HCT116 (cell line): Measurements from ENCODE around the gene NOC2L. TPM values are rescaled to one million over a fixed set of nuclear protein-coding genes. Genes with fewer than 3 reads are reported as not detected.
A peak's percentile ranks its signal among the peaks of the same experiment; 100 is the strongest.

ENCODE experiments used
- ATAC-seq: fragments of 200-7000 bp; cut with Tn5 transposase; 2 replicates; pipeline ENCODE4 v1.9.1; 2020; ENCODE audit warnings: mild to moderate bottlenecking, moderate library complexity
- BruUV-seq: library from RNA; stranded (reverse); fragments of 400-500 nt; replicated peaks from 2 replicates; lab custom pipeline; 2021; lab: Mats Ljungman, UMichigan
- CTCF ChIA-PET: fragments of 300-600 bp; sonication (Branson Sonifier 250); formaldehyde crosslinking; loops from one replicate; lab custom pipeline; 2021; ENCODE audit warnings: antibody characterized with exemption; lab: Charles Lee
- POLR2A ChIA-PET: fragments of 300-600, 350-600 bp; sonication (Branson Sonifier 250); formaldehyde crosslinking; loops from one replicate; lab custom pipeline; 2021; ENCODE audit warnings: antibody characterized with exemption; lab: Charles Lee
- RAD21 ChIA-PET, 2 experiments: fragments of 300-600 bp; sonication (Branson Sonifier 250); formaldehyde crosslinking; loops; one replicate each; lab custom pipeline; 2023; ENCODE audit warnings: low total read pairs in 2 of 2; ENCODE audit not compliant: uncharacterized antibody in 2 of 2, unreplicated experiment in 2 of 2, low non-redundant PET in 1 of 2; lab: Charles Lee
- DNase-seq: peaks from one replicate; pipeline ENCODE4 v3.0.0-alpha.2; 2010; ENCODE audit warnings: low read depth, low spot score
- H2AFZ ChIP-seq: fragments of 200-600 bp; shearing (Covaris generic), sonication (generic); 2 replicates; pipeline ENCODE4 v1.6.1; 2017; ENCODE audit warnings: low read depth, mixed run types, mixed read lengths, antibody characterized with exemption, low read length; ENCODE audit not compliant: poor library complexity, severe bottlenecking
- H3K27ac ChIP-seq: 2 replicates; pipeline ENCODE4 v1.5.1; 2012; ENCODE audit warnings: low read depth, low read length
- H3K27me3 ChIP-seq: fragments of 200-600 bp; sonication (generic); 2 replicates; pipeline ENCODE4 v1.6.1; 2016; ENCODE audit warnings: mixed run types, low read length, mixed read lengths; ENCODE audit not compliant: insufficient read depth
- H3K36me3 ChIP-seq, 2 experiments: fragments of 200-500 bp in 1 of 2; fragments of 200-600 bp in 1 of 2; sonication (Bioruptor generic) in 1 of 2; sonication (generic) in 1 of 2; 2 replicates each; pipeline versions ENCODE4 v1.5.1 to v1.6.1; 2014 to 2016; ENCODE audit warnings: low read length in 2 of 2, inconsistent platforms in 1 of 2, mixed read lengths in 1 of 2, mixed run types in 1 of 2; ENCODE audit not compliant: insufficient read depth in 2 of 2, control insufficient read depth in 1 of 2
- H3K4me1 ChIP-seq, 2 experiments: fragments of 200-600 bp in 1 of 2; sonication (generic) in 1 of 2; 2 replicates each; pipeline versions ENCODE4 v1.5.1 to v1.6.1; 2012 to 2017; ENCODE audit warnings: low read length in 2 of 2, inconsistent platforms in 1 of 2, mild to moderate bottlenecking in 1 of 2, mixed read lengths in 1 of 2, mixed run types in 1 of 2, moderate library complexity in 1 of 2; ENCODE audit not compliant: insufficient read depth in 2 of 2, control insufficient read depth in 1 of 2
- H3K4me2 ChIP-seq: fragments of 200-600 bp; sonication (generic); 2 replicates; pipeline ENCODE4 v1.6.1; 2017; ENCODE audit warnings: mixed run types, low read length, mixed read lengths
- H3K4me3 ChIP-seq, 2 experiments: fragments of 200-600 bp in 1 of 2; sonication (generic) in 1 of 2; replicated peaks in 1 of 2; 2 replicates each; pipeline ENCODE4 v1.5.1; 2011 to 2016; ENCODE audit warnings: low read length in 2 of 2, control low read depth in 1 of 2, low read depth in 1 of 2, mild to moderate bottlenecking in 1 of 2, mixed read lengths in 1 of 2, mixed run types in 1 of 2
- H3K79me2 ChIP-seq: fragments of 200-600 bp; sonication (generic); 2 replicates; pipeline ENCODE4 v1.6.1; 2017; ENCODE audit warnings: mild to moderate bottlenecking, mixed run types, low read length, moderate library complexity, mixed read lengths; ENCODE audit not compliant: insufficient read depth
- H3K9ac ChIP-seq: fragments of 200-600 bp; sonication (generic); 2 replicates; pipeline ENCODE4 v1.6.1; 2016; ENCODE audit warnings: low read length, mixed read lengths
- H3K9me2 ChIP-seq: fragments of 200-600 bp; sonication (generic), shearing (Covaris generic); 2 replicates; pipeline ENCODE4 v1.6.1; 2017; ENCODE audit warnings: mixed run types, mild to moderate bottlenecking, moderate library complexity; ENCODE audit not compliant: insufficient read depth
- H3K9me3 ChIP-seq, 2 experiments: fragments of 200-500 bp in 1 of 2; fragments of 200-600 bp in 1 of 2; sonication (Bioruptor generic) in 1 of 2; sonication (generic) in 1 of 2; 2 replicates each; pipeline ENCODE4 v1.6.1; 2014 to 2017; ENCODE audit warnings: low read length in 2 of 2, mixed read lengths in 2 of 2, inconsistent platforms in 1 of 2, low read depth in 1 of 2, mild to moderate bottlenecking in 1 of 2, mixed run types in 1 of 2, moderate library complexity in 1 of 2; ENCODE audit not compliant: control insufficient read depth in 1 of 2, insufficient read depth in 1 of 2
- H4K20me1 ChIP-seq: fragments of 200-600 bp; sonication (generic), shearing (Covaris generic); 2 replicates; pipeline ENCODE4 v1.6.1; 2017; ENCODE audit warnings: mixed run types, mild to moderate bottlenecking, moderate library complexity; ENCODE audit not compliant: insufficient read depth
- ATF3 ChIP-seq: IDR thresholded peaks from 2 replicates; pipeline ENCODE4 v1.6.1; 2012
- CBX3 ChIP-seq: IDR thresholded peaks from 2 replicates; pipeline ENCODE4 v1.6.1; 2012; ENCODE audit warnings: low read depth
- CEBPB ChIP-seq: IDR thresholded peaks from 2 replicates; pipeline ENCODE4 v1.6.1; 2012; ENCODE audit warnings: low read depth
- CTCF ChIP-seq, 3 experiments: fragments of 200-600 bp in 1 of 3; sonication (generic) in 1 of 3; IDR thresholded peaks in 2 of 3; conservative IDR thresholded peaks in 1 of 3; 2 replicates each; pipeline ENCODE4 v1.5.1; 2012 to 2017; ENCODE audit warnings: low read depth in 2 of 3, low read length in 2 of 3, antibody characterized with exemption in 1 of 3, borderline replicate concordance in 1 of 3, control low read depth in 1 of 3, mild to moderate bottlenecking in 1 of 3, mixed read lengths in 1 of 3, mixed run types in 1 of 3, moderate library complexity in 1 of 3; ENCODE audit not compliant: insufficient read depth in 1 of 3
- EZH2 ChIP-seq: fragments of 200-600 bp; sonication (generic); IDR thresholded peaks from 2 replicates; pipeline ENCODE4 v1.6.1; 2017; ENCODE audit warnings: antibody characterized with exemption, mixed run types
- FOSL1 ChIP-seq: IDR thresholded peaks from 2 replicates; pipeline ENCODE4 v1.6.1; 2012; ENCODE audit warnings: low read depth
- POLR2A ChIP-seq: IDR thresholded peaks from 2 replicates; pipeline ENCODE4 v1.7.0; 2011; ENCODE audit warnings: borderline replicate concordance; ENCODE audit not compliant: insufficient read depth, insufficient read length; ENCODE audit errors: extremely low read depth
- POLR2AphosphoS5 ChIP-seq: IDR thresholded peaks from 2 replicates; pipeline ENCODE4 v1.6.1; 2011; ENCODE audit warnings: mild to moderate bottlenecking, low read depth, low read length, moderate library complexity
- RAD21 ChIP-seq: IDR thresholded peaks from 2 replicates; pipeline ENCODE4 v1.6.1; 2012; ENCODE audit warnings: low read depth, mild to moderate bottlenecking
- REST ChIP-seq: IDR thresholded peaks from 2 replicates; pipeline ENCODE4 v1.6.1; 2012; ENCODE audit warnings: low read depth
- SIN3A ChIP-seq: IDR thresholded peaks from 2 replicates; pipeline ENCODE4 v1.6.1; 2012; ENCODE audit warnings: low read depth
- SRF ChIP-seq: IDR thresholded peaks from 2 replicates; pipeline ENCODE4 v1.6.1; 2012; ENCODE audit warnings: low read depth
- TCF7L2 ChIP-seq: IDR thresholded peaks from 2 replicates; pipeline ENCODE4 v1.7.0; 2011; ENCODE audit warnings: borderline replicate concordance, inconsistent platforms; ENCODE audit not compliant: insufficient read depth, insufficient read length; ENCODE audit errors: extremely low read depth
- YY1 ChIP-seq: IDR thresholded peaks from 2 replicates; pipeline ENCODE4 v1.6.1; 2011; ENCODE audit warnings: low read length, low read depth, moderate library complexity, mild to moderate bottlenecking; ENCODE audit not compliant: insufficient replicate concordance; ENCODE audit errors: extremely low read depth
- ZFX ChIP-seq: fragments of 450-650 bp; IDR thresholded peaks from 2 replicates; pipeline ENCODE4 v1.6.1; 2017
- ZNF274 ChIP-seq: fragments of 200-500 bp; sonication (Bioruptor generic); IDR thresholded peaks from 2 replicates; pipeline ENCODE4 v1.6.1; 2014; ENCODE audit warnings: mild to moderate bottlenecking, low read depth, low read length, inconsistent platforms
- intact Hi-C: fragments of 100-400 bp; cut with micrococcal nuclease; formaldehyde crosslinking; loops from 2 replicates; pipeline ENCODE4 v1.10.0; 2022
- total RNA-seq: library from RNA; stranded (reverse); gene quantifications from one replicate; pipeline ENCODE4 v1.2.1, GENCODE V29; 2021; ENCODE audit not compliant: unreplicated experiment

Gene NOC2L
- total RNA-seq, 1 experiment from 2014 or later, result 260 TPM

GRCh38 chr1:965526-966134 is 6.6 kb upstream of the NOC2L start:
- ChIA-PET POLR2A (no interaction called here), RAD21 (no interaction called here), CTCF (no interaction called here)
- Histone ChIP-seq H3K4me2 (peak overlapping the region; percentile 93), H3K27me3 (no peaks in the 10 kb centered on the region), H3K4me3 (peak overlapping the region; percentile 74), H3K36me3 (peaks cover 11 to 19% of the 10 kb centered on the region in 2 experiments; a peak in 3 of 4 replicates), H3K9me3 (no peaks in the 10 kb centered on the region; a peak in 1 of 4 replicates), H3K9ac (peak overlapping the region; percentile 94), H3K27ac (peak overlapping the region; percentile 100), H3K79me2 (peaks cover 20% of the 10 kb centered on the region; the same call in 1 of the 2 replicates), H4K20me1 (no peaks in the 10 kb centered on the region), H3K4me1 (peaks cover 21 to 41% of the 10 kb centered on the region in 2 experiments), H3K9me2 (no peaks in the 10 kb centered on the region), H2AFZ (no peak overlapping the region)
- no peak for DNase-seq
- no TSS peak for BruUV-seq
- intact Hi-C loops, result no loop called here
- TF ChIP-seq TCF7L2 (no peak), ZFX (no peak), POLR2AphosphoS5 (no peak), REST (no peak), FOSL1 (no peak), POLR2A (no peak), SRF (no peak), SIN3A (no peak), CTCF (IDR thresholded peaks at IDR 0.05 in 2 of 3, conservative IDR thresholded peaks at IDR 0.05 in 1 of 3; ENCODE audit: borderline replicate concordance in 1 of 3, insufficient read depth in 1 of 3, low read depth in 2 of 3, low read length in 2 of 3) (no peak), ATF3 (no peak), RAD21 (no peak), YY1 (no peak), CEBPB (no peak), EZH2 (no peak), CBX3 (no peak), ZNF274 (no peak)
- peak; percentile 13 for ATAC-seq
